ENCODE data around the gene ODAD4. TPM values are rescaled to one million over a fixed set of nuclear protein-coding genes. Genes with fewer than 3 reads are reported as not detected.

ODAD4 gene
- total and polyA plus RNA-seq, 3 donors from 2014 or later: 22.3 to 53.7 (median 26.0) TPM

DNA sequence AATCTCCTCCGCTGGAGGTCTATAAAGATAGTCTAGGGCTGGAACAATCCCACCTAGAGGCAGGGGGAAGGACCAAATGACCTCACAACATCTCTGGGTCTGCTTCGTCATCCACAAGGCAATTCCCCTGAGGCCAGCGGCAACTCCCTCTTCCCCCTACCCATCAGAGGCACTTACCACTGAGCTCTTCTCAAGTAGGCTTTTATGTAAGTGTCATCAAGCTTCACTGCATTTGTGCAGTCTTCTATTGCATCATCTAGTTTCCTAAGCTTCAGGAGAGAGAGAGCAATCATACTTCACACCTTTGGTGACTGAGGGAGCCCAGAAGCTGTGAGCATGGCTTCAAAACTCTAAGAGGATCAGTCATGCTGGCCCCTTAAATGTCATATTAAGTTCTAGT, 57.2 kb downstream of the ODAD4 start:
- intact Hi-C loops (cut with DNase I; ENCODE audit: low total_unique reads): no loop called here
- Histone ChIP-seq H3K27me3 (no peaks in the 10 kb centered on the region), H3K4me1 (no peaks in the 10 kb centered on the region), H3K36me3 (ENCODE audit: low read depth, missing control alignments) (no peaks in the 10 kb centered on the region), H3K27ac (no peak overlapping the region), H3K9me3 (no peaks in the 10 kb centered on the region), H3K4me3 (no peak overlapping the region)
- DNase-seq: no peak
- TF ChIP-seq POLR2A (IDR thresholded peaks at IDR 0.05): no peak
- no peak for TF ChIP-seq CTCF (IDR thresholded peaks at IDR 0.05)
- 77 to 86% methylated on average over 3 of the region's 3 CpGs for WGBS, 2 donors

DNA sequence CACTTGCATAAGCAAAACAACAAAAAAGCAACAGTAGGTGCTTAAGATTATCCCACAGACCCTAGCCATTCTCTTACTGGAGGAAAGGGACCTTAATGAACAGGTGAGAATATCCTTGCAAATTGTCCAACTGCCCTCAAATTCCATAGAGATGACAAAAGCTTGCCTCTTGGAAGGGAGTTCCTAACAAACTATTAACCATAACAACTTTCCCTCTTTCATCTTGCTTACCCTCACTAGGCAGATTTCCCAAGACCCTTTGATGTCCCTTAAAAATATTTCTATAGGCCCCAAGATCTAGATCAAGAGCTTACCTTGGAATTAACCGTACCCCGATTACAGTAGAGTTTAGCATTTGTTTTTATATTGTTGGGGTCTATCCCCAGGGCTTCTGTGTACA, 58.0 kb downstream of the ODAD4 start:
- no peak for DNase-seq
- no peaks in the 10 kb centered on the region for H3K36me3 ChIP-seq (ENCODE audit: low read depth, missing control alignments)
- 91 to 94% methylated on average over 2 of the region's 2 CpGs for WGBS, 2 donors
- H3K27me3 ChIP-seq: no peaks in the 10 kb centered on the region
- no peak overlapping the region for H3K27ac ChIP-seq
- H3K4me3 ChIP-seq: no peak overlapping the region
- no peak for TF ChIP-seq POLR2A (IDR thresholded peaks at IDR 0.05)
- no peak for TF ChIP-seq CTCF (IDR thresholded peaks at IDR 0.05)
- H3K9me3 ChIP-seq: no peaks in the 10 kb centered on the region
- H3K4me1 ChIP-seq: no peaks in the 10 kb centered on the region
- intact Hi-C loops (cut with DNase I; ENCODE audit: low total_unique reads): no loop called here

- WGBS, 2 donors: 87 to 96% methylated on average over 5 of the region's 5 CpGs
- H3K36me3 ChIP-seq (ENCODE audit: low read depth, missing control alignments): no peaks in the 10 kb centered on the region
- no peak for TF ChIP-seq CTCF (IDR thresholded peaks at IDR 0.05)
- TF ChIP-seq POLR2A (IDR thresholded peaks at IDR 0.05): no peak
- H3K27me3 ChIP-seq: no peaks in the 10 kb centered on the region
- H3K4me3 ChIP-seq: no peak overlapping the region
- no peak for DNase-seq
- intact Hi-C loops (cut with DNase I; ENCODE audit: low total_unique reads): no loop called here
- H3K4me1 ChIP-seq: no peaks in the 10 kb centered on the region
- no peak overlapping the region for H3K27ac ChIP-seq
- H3K9me3 ChIP-seq: no peaks in the 10 kb centered on the region
Measured at GRCh38 chr17:41989702-41990419, 59.4 kb downstream of the ODAD4 start.

- Histone ChIP-seq H3K4me1 (no peaks in the 10 kb centered on the region), H3K27me3 (no peaks in the 10 kb centered on the region), H3K9me3 (no peaks in the 10 kb centered on the region), H3K4me3 (no peak overlapping the region), H3K27ac (no peak overlapping the region), H3K36me3 (ENCODE audit: low read depth, missing control alignments) (no peaks in the 10 kb centered on the region)
- intact Hi-C loops (cut with DNase I; ENCODE audit: low total_unique reads): no loop called here
- 64% methylated on average over 3 of the region's 3 CpGs for WGBS, 2 donors
- TF ChIP-seq CTCF (IDR thresholded peaks at IDR 0.05): no peak
- no peak for TF ChIP-seq POLR2A (IDR thresholded peaks at IDR 0.05)
- no peak for DNase-seq
Measured at GRCh38 chr17:41992576-41992975, 62.2 kb downstream of the ODAD4 start.

GRCh38 chr17:41996855-41997164, 66.4 kb downstream of the ODAD4 start:
- WGBS, 2 donors: 92 to 98% methylated on average over 2 of the region's 2 CpGs
- H3K9me3 ChIP-seq: no peaks in the 10 kb centered on the region
- no peaks in the 10 kb centered on the region for H3K36me3 ChIP-seq (ENCODE audit: low read depth, missing control alignments)
- DNase-seq: no peak
- TF ChIP-seq POLR2A (IDR thresholded peaks at IDR 0.05): no peak
- no peak for TF ChIP-seq CTCF (IDR thresholded peaks at IDR 0.05)
- H3K4me3 ChIP-seq: no peak overlapping the region
- no peak overlapping the region for H3K27ac ChIP-seq
- no peaks in the 10 kb centered on the region for H3K4me1 ChIP-seq
- H3K27me3 ChIP-seq: no peaks in the 10 kb centered on the region
- intact Hi-C loops (cut with DNase I; ENCODE audit: low total_unique reads): no loop called here
